Measurements from ENCODE around the gene TCF23. TPM values are rescaled to one million over a fixed set of nuclear protein-coding genes. Genes with fewer than 3 reads are reported as not detected.

Gene TCF23
- total RNA-seq, 1 experiment from 2014 or later: 0.03 TPM

GRCh38 chr2:27203741-27204140, 54.9 kb downstream of the TCF23 start:
- Histone ChIP-seq H3K4me3 (ENCODE audit: low read depth in 2 of 2, low read length in 2 of 2) (no peak overlapping the region), H3K9me3 (ENCODE audit: control insufficient read depth, insufficient read depth, low read depth, low read length) (no peaks in the 10 kb centered on the region), H3K4me1 (ENCODE audit: control insufficient read depth, insufficient read depth, low read length) (no peaks in the 10 kb centered on the region), H3K27me3 (ENCODE audit: control insufficient read depth, insufficient read depth, low read length) (no peaks in the 10 kb centered on the region), H3K36me3 (ENCODE audit: control insufficient read depth, insufficient read depth, low read length) (peaks cover 5% of the 10 kb centered on the region), H3K27ac (ENCODE audit: low read length) (no peak overlapping the region)
- POLR2A ChIA-PET: no interaction called here
- DNase-seq (ENCODE audit: low read depth, low spot score) (no peak), ATAC-seq (no peak)
- intact Hi-C loops (cut with micrococcal nuclease; ENCODE audit: unreplicated experiment) (no loop called here), in situ Hi-C loops (cut with HindIII; ENCODE audit: low pct_unique_long_range_greater_than_20kb, low sequenced_read_pairs) (no loop called here)
- no TSS peak for BruUV-seq (replicated peaks)
- TF ChIP-seq, protein P1, sequence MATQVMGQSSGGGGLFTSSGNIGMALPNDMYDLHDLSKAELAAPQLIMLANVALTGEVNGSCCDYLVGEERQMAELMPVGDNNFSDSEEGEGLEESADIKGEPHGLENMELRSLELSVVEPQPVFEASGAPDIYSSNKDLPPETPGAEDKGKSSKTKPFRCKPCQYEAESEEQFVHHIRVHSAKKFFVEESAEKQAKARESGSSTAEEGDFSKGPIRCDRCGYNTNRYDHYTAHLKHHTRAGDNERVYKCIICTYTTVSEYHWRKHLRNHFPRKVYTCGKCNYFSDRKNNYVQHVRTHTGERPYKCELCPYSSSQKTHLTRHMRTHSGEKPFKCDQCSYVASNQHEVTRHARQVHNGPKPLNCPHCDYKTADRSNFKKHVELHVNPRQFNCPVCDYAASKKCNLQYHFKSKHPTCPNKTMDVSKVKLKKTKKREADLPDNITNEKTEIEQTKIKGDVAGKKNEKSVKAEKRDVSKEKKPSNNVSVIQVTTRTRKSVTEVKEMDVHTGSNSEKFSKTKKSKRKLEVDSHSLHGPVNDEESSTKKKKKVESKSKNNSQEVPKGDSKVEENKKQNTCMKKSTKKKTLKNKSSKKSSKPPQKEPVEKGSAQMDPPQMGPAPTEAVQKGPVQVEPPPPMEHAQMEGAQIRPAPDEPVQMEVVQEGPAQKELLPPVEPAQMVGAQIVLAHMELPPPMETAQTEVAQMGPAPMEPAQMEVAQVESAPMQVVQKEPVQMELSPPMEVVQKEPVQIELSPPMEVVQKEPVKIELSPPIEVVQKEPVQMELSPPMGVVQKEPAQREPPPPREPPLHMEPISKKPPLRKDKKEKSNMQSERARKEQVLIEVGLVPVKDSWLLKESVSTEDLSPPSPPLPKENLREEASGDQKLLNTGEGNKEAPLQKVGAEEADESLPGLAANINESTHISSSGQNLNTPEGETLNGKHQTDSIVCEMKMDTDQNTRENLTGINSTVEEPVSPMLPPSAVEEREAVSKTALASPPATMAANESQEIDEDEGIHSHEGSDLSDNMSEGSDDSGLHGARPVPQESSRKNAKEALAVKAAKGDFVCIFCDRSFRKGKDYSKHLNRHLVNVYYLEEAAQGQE (IDR thresholded peaks at IDR 0.05; ENCODE audit: insufficient read depth in 1 of 2, low read depth in 2 of 2, low read length in 1 of 2): no peak
- TF ChIP-seq TCF7L2 (IDR thresholded peaks at IDR 0.05; ENCODE audit: low read depth, low read length) (no peak), SIN3A (IDR thresholded peaks at IDR 0.05; ENCODE audit: borderline replicate concordance, insufficient read depth, low read depth, low read length) (no peak), POLR2AphosphoS5 (IDR thresholded peaks at IDR 0.05; ENCODE audit: low read depth, low read length) (no peak)
- TF ChIP-seq, protein P2, sequence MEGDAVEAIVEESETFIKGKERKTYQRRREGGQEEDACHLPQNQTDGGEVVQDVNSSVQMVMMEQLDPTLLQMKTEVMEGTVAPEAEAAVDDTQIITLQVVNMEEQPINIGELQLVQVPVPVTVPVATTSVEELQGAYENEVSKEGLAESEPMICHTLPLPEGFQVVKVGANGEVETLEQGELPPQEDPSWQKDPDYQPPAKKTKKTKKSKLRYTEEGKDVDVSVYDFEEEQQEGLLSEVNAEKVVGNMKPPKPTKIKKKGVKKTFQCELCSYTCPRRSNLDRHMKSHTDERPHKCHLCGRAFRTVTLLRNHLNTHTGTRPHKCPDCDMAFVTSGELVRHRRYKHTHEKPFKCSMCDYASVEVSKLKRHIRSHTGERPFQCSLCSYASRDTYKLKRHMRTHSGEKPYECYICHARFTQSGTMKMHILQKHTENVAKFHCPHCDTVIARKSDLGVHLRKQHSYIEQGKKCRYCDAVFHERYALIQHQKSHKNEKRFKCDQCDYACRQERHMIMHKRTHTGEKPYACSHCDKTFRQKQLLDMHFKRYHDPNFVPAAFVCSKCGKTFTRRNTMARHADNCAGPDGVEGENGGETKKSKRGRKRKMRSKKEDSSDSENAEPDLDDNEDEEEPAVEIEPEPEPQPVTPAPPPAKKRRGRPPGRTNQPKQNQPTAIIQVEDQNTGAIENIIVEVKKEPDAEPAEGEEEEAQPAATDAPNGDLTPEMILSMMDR (IDR thresholded peaks at IDR 0.05): no peak
- CTCF ChIA-PET: no interaction called here

- Histone ChIP-seq H3K4me3 (ENCODE audit: low read depth in 2 of 2, low read length in 2 of 2) (no peak overlapping the region), H3K27ac (ENCODE audit: low read length) (no peak overlapping the region), H3K27me3 (ENCODE audit: control insufficient read depth, insufficient read depth, low read length) (no peaks in the 10 kb centered on the region), H3K4me1 (ENCODE audit: control insufficient read depth, insufficient read depth, low read length) (no peaks in the 10 kb centered on the region), H3K9me3 (ENCODE audit: control insufficient read depth, insufficient read depth, low read depth, low read length) (no peaks in the 10 kb centered on the region), H3K36me3 (ENCODE audit: control insufficient read depth, insufficient read depth, low read length) (peaks cover 5% of the 10 kb centered on the region)
- ChIA-PET POLR2A (no interaction called here), CTCF (no interaction called here)
- ATAC-seq: no peak
- BruUV-seq (replicated peaks): no TSS peak
- intact Hi-C loops (cut with micrococcal nuclease; ENCODE audit: unreplicated experiment) (no loop called here), in situ Hi-C loops (cut with HindIII; ENCODE audit: low pct_unique_long_range_greater_than_20kb, low sequenced_read_pairs) (no loop called here)
- no peak for DNase-seq (ENCODE audit: low read depth, low spot score)
- TF ChIP-seq POLR2AphosphoS5 (IDR thresholded peaks at IDR 0.05; ENCODE audit: low read depth, low read length): no peak
- no peak for TF ChIP-seq TCF7L2 (IDR thresholded peaks at IDR 0.05; ENCODE audit: low read depth, low read length)
- TF ChIP-seq SIN3A (IDR thresholded peaks at IDR 0.05; ENCODE audit: borderline replicate concordance, insufficient read depth, low read depth, low read length): no peak
- TF ChIP-seq, protein P2 (IDR thresholded peaks at IDR 0.05): no peak
- TF ChIP-seq, protein P1 (IDR thresholded peaks at IDR 0.05; ENCODE audit: insufficient read depth in 1 of 2, low read depth in 2 of 2, low read length in 1 of 2): no peak
These were observed 55.8 kb downstream of the TCF23 start for GRCh38 chr2:27204566-27204965.
